Upper lobe of left lung (tissue), 4 donors: ENCODE results near the gene PTCHD1.

Source experiments
- CTCF ChIP-seq, 6 experiments: fragments of 450-650 bp in 4 of 6; fragments of 200-600 bp in 2 of 6; sonication (generic) in 2 of 6; IDR thresholded peaks; one replicate each; pipeline ENCODE4 v1.5.1; 2016 to 2019; ENCODE audit warnings: antibody characterized with exemption in 6 of 6
- EP300 ChIP-seq, 4 donors: sonication (generic); formaldehyde crosslinking; IDR thresholded peaks; one replicate each; pipeline ENCODE4 v1.5.1; 2017; ENCODE audit warnings: antibody characterized with exemption in 4 of 4, control low read depth in 2 of 4
- POLR2AphosphoS5 ChIP-seq, 2 donors: sonication (generic); formaldehyde crosslinking; IDR thresholded peaks; one replicate each; pipeline ENCODE4 v1.5.1; 2017; ENCODE audit warnings: antibody characterized with exemption in 2 of 2

GRCh38 chrX:23398570-23398969 lies 63.9 kb downstream of the PTCHD1 start:
- TF ChIP-seq CTCF (IDR thresholded peaks at IDR 0.05) (no peak), EP300 (IDR thresholded peaks at IDR 0.05) (no peak), POLR2AphosphoS5 (IDR thresholded peaks at IDR 0.05) (no peak)
